Ishikawa (cell line): ENCODE measurements around the gene EHBP1L1.

Source experiments
- CEBPB ChIP-seq: IDR thresholded peaks from 2 replicates; pipeline ENCODE4 v1.6.1; 2012
- CREB1 ChIP-seq: IDR thresholded peaks from 2 replicates; pipeline ENCODE4 v1.6.1; 2012; ENCODE audit warnings: low read depth
- EGR1 ChIP-seq: IDR thresholded peaks from 2 replicates; pipeline ENCODE4 v1.6.1; 2012
- EP300 ChIP-seq: IDR thresholded peaks from 2 replicates; pipeline ENCODE4 v1.6.1; 2012; ENCODE audit warnings: borderline replicate concordance
- FOXM1 ChIP-seq: IDR thresholded peaks from 2 replicates; pipeline ENCODE4 v1.6.1; 2012; ENCODE audit warnings: low read depth, borderline replicate concordance
- MAX ChIP-seq: IDR thresholded peaks from 2 replicates; pipeline ENCODE4 v1.6.1; 2012
- NFIC ChIP-seq: IDR thresholded peaks from 2 replicates; pipeline ENCODE4 v1.6.1; 2012
- RAD21 ChIP-seq: IDR thresholded peaks from 2 replicates; pipeline ENCODE4 v1.6.1; 2012; ENCODE audit warnings: low read depth
- REST ChIP-seq: IDR thresholded peaks from 2 replicates; pipeline ENCODE4 v1.6.1; 2012; ENCODE audit warnings: low read depth, mild to moderate bottlenecking
- TAF1 ChIP-seq: IDR thresholded peaks from 2 replicates; pipeline ENCODE4 v1.6.1; 2012; ENCODE audit warnings: low read depth, mild to moderate bottlenecking
- TCF12 ChIP-seq: IDR thresholded peaks from 2 replicates; pipeline ENCODE4 v1.6.1; 2012; ENCODE audit warnings: low read depth
- TEAD4 ChIP-seq: IDR thresholded peaks from 2 replicates; pipeline ENCODE4 v1.6.1; 2012
- USF1 ChIP-seq: IDR thresholded peaks from 2 replicates; pipeline ENCODE4 v1.6.1; 2012
- YY1 ChIP-seq: IDR thresholded peaks from 2 replicates; pipeline ENCODE4 v1.6.1; 2012; ENCODE audit warnings: low read depth
- ZBTB7A ChIP-seq: IDR thresholded peaks from 2 replicates; pipeline ENCODE4 v1.6.1; 2012; ENCODE audit warnings: low read depth

EHBP1L1 gene

GRCh38 chr11:65623177-65623576 lies 47.3 kb downstream of the EHBP1L1 start:
- no peak for TF ChIP-seq RAD21
- no peak for TF ChIP-seq CREB1
- no peak for TF ChIP-seq TCF12
- no peak for TF ChIP-seq FOXM1
- no peak for TF ChIP-seq MAX
- TF ChIP-seq REST, result no peak
- TF ChIP-seq TEAD4, result no peak
- no peak for TF ChIP-seq YY1
- no peak for TF ChIP-seq EGR1
- no peak for TF ChIP-seq NFIC
- no peak for TF ChIP-seq TAF1
- TF ChIP-seq USF1, result no peak
- no peak for TF ChIP-seq EP300
- no peak for TF ChIP-seq ZBTB7A
- TF ChIP-seq CEBPB, result no peak

- TF ChIP-seq MAX (no peak), CREB1 (no peak), EP300 (no peak), RAD21 (no peak), TEAD4 (no peak), REST (no peak), USF1 (no peak)
Measured at GRCh38 chr11:65623852-65624616, 48.2 kb downstream of the EHBP1L1 start.

GRCh38 chr11:65624931-65625627 lies 49.2 kb downstream of the EHBP1L1 start:
- TF ChIP-seq TCF12, result no peak
- TF ChIP-seq EGR1, result no peak
- no peak for TF ChIP-seq CEBPB
- no peak for TF ChIP-seq REST
- TF ChIP-seq FOXM1, result no peak
- no peak for TF ChIP-seq MAX
- no peak for TF ChIP-seq NFIC
- TF ChIP-seq CREB1, result no peak
- no peak for TF ChIP-seq EP300
- no peak for TF ChIP-seq TEAD4
- TF ChIP-seq ZBTB7A, result no peak
- no peak for TF ChIP-seq TAF1

- no peak for TF ChIP-seq TAF1
- TF ChIP-seq NFIC, result no peak
Measured at GRCh38 chr11:65625628-65626342, 49.9 kb downstream of the EHBP1L1 start.
